ENCODE results near the gene MSANTD2.

Gene MSANTD2

GRCh38 chr11:124751391-124751740, 48.8 kb downstream of the MSANTD2 start:
- H3K27ac ChIP-seq (replicated peaks), result no peak overlapping the region
- no peak for DNase-seq (ENCODE audit: low read depth in 1 of 2, low spot score in 1 of 2)
- no peak overlapping the region for H3K4me3 ChIP-seq (replicated peaks; ENCODE audit: insufficient read depth, low read length)
- TF ChIP-seq, protein P1, sequence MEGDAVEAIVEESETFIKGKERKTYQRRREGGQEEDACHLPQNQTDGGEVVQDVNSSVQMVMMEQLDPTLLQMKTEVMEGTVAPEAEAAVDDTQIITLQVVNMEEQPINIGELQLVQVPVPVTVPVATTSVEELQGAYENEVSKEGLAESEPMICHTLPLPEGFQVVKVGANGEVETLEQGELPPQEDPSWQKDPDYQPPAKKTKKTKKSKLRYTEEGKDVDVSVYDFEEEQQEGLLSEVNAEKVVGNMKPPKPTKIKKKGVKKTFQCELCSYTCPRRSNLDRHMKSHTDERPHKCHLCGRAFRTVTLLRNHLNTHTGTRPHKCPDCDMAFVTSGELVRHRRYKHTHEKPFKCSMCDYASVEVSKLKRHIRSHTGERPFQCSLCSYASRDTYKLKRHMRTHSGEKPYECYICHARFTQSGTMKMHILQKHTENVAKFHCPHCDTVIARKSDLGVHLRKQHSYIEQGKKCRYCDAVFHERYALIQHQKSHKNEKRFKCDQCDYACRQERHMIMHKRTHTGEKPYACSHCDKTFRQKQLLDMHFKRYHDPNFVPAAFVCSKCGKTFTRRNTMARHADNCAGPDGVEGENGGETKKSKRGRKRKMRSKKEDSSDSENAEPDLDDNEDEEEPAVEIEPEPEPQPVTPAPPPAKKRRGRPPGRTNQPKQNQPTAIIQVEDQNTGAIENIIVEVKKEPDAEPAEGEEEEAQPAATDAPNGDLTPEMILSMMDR (IDR thresholded peaks at IDR 0.05; ENCODE audit: insufficient read depth, low read length), result no peak
- TF ChIP-seq, protein P2, sequence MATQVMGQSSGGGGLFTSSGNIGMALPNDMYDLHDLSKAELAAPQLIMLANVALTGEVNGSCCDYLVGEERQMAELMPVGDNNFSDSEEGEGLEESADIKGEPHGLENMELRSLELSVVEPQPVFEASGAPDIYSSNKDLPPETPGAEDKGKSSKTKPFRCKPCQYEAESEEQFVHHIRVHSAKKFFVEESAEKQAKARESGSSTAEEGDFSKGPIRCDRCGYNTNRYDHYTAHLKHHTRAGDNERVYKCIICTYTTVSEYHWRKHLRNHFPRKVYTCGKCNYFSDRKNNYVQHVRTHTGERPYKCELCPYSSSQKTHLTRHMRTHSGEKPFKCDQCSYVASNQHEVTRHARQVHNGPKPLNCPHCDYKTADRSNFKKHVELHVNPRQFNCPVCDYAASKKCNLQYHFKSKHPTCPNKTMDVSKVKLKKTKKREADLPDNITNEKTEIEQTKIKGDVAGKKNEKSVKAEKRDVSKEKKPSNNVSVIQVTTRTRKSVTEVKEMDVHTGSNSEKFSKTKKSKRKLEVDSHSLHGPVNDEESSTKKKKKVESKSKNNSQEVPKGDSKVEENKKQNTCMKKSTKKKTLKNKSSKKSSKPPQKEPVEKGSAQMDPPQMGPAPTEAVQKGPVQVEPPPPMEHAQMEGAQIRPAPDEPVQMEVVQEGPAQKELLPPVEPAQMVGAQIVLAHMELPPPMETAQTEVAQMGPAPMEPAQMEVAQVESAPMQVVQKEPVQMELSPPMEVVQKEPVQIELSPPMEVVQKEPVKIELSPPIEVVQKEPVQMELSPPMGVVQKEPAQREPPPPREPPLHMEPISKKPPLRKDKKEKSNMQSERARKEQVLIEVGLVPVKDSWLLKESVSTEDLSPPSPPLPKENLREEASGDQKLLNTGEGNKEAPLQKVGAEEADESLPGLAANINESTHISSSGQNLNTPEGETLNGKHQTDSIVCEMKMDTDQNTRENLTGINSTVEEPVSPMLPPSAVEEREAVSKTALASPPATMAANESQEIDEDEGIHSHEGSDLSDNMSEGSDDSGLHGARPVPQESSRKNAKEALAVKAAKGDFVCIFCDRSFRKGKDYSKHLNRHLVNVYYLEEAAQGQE (IDR thresholded peaks at IDR 0.05; ENCODE audit: insufficient replicate concordance, low read depth), result no peak
- TF ChIP-seq POLR2AphosphoS5 (IDR thresholded peaks at IDR 0.05; ENCODE audit: low read depth) (no peak), GABPA (IDR thresholded peaks at IDR 0.05; ENCODE audit: low read depth) (no peak)
- H3K27me3 ChIP-seq (ENCODE audit: insufficient read depth, poor library complexity, severe bottlenecking), result peaks cover 8% of the 10 kb centered on the region

- Histone ChIP-seq H3K4me3 (replicated peaks; ENCODE audit: insufficient read depth, low read length) (no peak overlapping the region), H3K27ac (replicated peaks) (no peak overlapping the region), H3K27me3 (ENCODE audit: insufficient read depth, poor library complexity, severe bottlenecking) (peaks cover 8% of the 10 kb centered on the region)
- no peak for DNase-seq (ENCODE audit: low read depth in 1 of 2, low spot score in 1 of 2)
- TF ChIP-seq, protein P2 (IDR thresholded peaks at IDR 0.05; ENCODE audit: insufficient replicate concordance, low read depth), result no peak
- TF ChIP-seq, protein P1 (IDR thresholded peaks at IDR 0.05; ENCODE audit: insufficient read depth, low read length), result no peak
- TF ChIP-seq POLR2AphosphoS5 (IDR thresholded peaks at IDR 0.05; ENCODE audit: low read depth) (no peak), SPI1 (IDR thresholded peaks at IDR 0.05; ENCODE audit: borderline replicate concordance, low read depth) (no peak), GABPA (IDR thresholded peaks at IDR 0.05; ENCODE audit: low read depth) (no peak)
These were observed 50.3 kb downstream of the MSANTD2 start for GRCh38 chr11:124749912-124750311.

- Histone ChIP-seq H3K4me3 (replicated peaks; ENCODE audit: insufficient read depth, low read length) (no peak overlapping the region), H3K27me3 (ENCODE audit: insufficient read depth, poor library complexity, severe bottlenecking) (peaks cover 13% of the 10 kb centered on the region), H3K27ac (replicated peaks) (no peak overlapping the region)
- DNase-seq (ENCODE audit: low read depth in 1 of 2, low spot score in 1 of 2), result no peak
- no peak for TF ChIP-seq GABPA (IDR thresholded peaks at IDR 0.05; ENCODE audit: low read depth)
- no peak for TF ChIP-seq POLR2AphosphoS5 (IDR thresholded peaks at IDR 0.05; ENCODE audit: low read depth)
- TF ChIP-seq SPI1 (IDR thresholded peaks at IDR 0.05; ENCODE audit: borderline replicate concordance, low read depth), result no peak; the same call in 1 of the 2 replicates
- TF ChIP-seq, protein P1 (IDR thresholded peaks at IDR 0.05; ENCODE audit: insufficient read depth, low read length), result no peak
- TF ChIP-seq, protein P2 (IDR thresholded peaks at IDR 0.05; ENCODE audit: insufficient replicate concordance, low read depth), result no peak
These were observed 51.5 kb downstream of the MSANTD2 start for GRCh38 chr11:124748481-124749343.
